ENCODE data around the gene KLHL2.
"Not testable (repeated sequence)": the region's sequence is repeated elsewhere in the genome, so short reads cannot be mapped to it uniquely, and the experiment has no call there.

The KLHL2 gene

DNA sequence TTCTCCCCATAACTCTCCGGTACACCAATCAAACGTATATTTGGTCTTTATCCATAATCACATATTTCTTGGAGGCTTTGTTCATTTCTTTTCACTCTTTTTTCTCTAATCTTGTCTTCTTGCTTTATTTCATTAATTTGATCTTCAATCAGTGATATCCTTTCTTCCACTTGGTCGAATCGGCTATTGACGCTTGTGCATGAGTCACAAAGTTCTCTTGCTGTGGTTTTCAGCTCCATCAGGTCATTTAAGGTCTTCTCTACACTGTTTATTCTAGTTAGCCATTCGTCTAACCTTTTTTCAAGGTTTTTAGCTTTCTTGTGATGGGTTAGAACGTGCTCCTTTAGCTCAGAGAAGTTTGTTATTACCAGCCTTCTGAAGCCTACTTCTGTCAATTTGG is 62.6 kb downstream of the KLHL2 start:
- not testable (repeated sequence) for H3K4me3 ChIP-seq (ENCODE audit: low read depth, low read length); DNase-seq (ENCODE audit: low read depth)

DNA sequence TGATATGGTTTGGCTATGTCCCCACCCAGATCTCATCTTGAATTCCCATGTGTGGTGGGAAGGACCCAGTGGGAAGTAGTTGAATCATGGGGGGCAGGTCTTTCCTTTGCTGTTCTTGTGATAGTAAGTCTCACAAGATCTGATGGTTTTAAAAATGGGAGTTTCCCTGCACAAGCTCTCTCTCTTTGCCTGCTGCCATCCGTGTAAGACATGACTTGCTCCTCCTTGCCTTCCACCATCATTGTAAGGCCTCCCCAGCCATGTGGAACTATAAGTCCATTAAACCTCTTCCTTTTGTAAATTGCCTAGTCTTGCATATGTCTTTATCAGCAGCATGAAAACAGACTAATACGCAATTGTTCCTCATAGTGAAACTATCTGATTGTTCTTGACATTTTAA is 66.1 kb downstream of the KLHL2 start:
- not testable (repeated sequence) for DNase-seq (ENCODE audit: low read depth); H3K4me3 ChIP-seq (ENCODE audit: low read depth, low read length)

DNA sequence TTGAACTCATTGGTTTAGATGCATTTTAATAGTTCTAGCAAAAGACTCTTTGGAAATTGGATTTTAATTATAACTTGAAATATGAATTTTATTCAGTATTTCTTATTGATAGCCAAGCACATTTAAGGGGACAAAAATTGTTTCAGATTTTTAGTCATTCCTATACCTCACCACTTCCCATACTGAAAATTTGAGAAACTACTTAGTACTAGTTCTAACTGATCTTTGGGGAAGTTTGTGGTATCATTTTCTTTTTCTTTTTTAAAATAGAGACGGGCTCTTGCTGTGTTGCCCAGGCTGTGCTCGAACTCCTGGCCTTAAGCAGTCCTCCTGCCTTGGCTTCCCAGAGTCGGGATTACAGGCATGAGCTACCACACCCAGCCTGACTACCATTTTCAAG is 68.0 kb downstream of the KLHL2 start:
- H3K4me3 ChIP-seq (ENCODE audit: low read depth, low read length); DNase-seq (ENCODE audit: low read depth): not testable (repeated sequence)

- not testable (repeated sequence) for DNase-seq (ENCODE audit: low read depth); H3K4me3 ChIP-seq (ENCODE audit: low read depth, low read length)
These were observed 72.2 kb downstream of the KLHL2 start for GRCh38 chr4:165279531-165279930.

- not testable (repeated sequence) for H3K4me3 ChIP-seq (ENCODE audit: low read depth, low read length); DNase-seq (ENCODE audit: low read depth)
These were observed 77.3 kb downstream of the KLHL2 start for GRCh38 chr4:165284697-165285096.

GRCh38 chr4:165286619-165287340 is 79.4 kb downstream of the KLHL2 start:
- H3K4me3 ChIP-seq (ENCODE audit: low read depth, low read length); DNase-seq (ENCODE audit: low read depth): not testable (repeated sequence)

DNA sequence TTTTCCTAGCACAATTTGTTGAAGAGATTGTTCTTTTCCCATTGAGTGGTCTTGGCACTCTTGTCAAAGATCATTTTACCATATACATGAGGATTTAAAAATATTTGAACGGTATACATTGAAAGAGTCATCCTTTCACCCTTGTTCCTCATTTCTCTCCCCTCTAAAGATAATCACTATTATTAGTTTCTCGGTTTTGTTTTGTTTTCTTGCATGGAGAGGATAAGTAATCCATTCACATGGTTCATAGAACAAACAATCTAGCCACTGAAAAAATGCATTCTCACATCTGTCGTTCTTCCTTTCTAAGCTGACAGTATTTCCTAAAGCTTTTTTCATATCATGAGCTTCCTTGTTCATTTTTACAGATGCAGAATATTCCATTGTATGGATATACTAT is 80.9 kb downstream of the KLHL2 start:
- DNase-seq (ENCODE audit: low read depth), result no peak
- no peak overlapping the region for H3K4me3 ChIP-seq (ENCODE audit: low read depth, low read length)

DNA sequence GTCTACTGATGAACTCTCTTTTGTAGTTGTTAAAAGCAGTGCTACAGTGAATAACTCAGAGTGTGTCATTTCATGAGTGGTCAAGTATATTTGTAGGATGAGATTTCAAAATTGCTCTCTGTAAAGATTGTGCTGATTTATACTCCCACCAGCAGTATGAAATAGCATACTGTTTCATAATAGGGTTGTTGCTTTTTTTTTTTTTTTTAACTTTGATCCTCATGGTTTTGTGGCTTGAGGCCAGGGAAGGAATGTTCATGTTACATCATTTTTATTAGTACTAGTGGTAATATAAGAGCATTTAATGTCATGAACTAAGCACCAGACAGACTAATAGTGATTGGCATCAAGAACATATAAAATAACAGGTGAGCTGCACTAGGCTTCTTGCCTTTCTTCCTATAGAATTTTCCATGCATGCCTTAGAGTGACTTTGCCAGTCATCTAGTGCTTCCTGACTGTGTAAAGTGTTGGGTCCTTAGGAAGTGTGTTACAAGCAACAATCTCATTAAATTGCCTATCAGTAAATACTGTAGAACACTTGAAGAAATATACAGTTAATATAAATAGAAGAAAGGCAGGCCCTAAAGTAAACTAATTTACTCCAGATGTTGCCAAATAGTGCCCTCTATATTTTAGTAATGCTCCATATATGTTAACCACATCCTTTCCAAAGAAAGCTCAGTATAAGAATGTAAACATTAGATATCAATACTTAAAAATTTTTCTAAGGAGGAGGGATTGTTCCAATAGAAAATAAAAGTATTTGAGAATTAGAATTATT is 81.5 kb downstream of the KLHL2 start:
- peak; percentile 62 for DNase-seq (ENCODE audit: low read depth)
- H3K4me3 ChIP-seq (ENCODE audit: low read depth, low read length), result no peak overlapping the region

GRCh38 chr4:165289423-165289785 is 82.0 kb downstream of the KLHL2 start:
- no peak for DNase-seq (ENCODE audit: low read depth)

GRCh38 chr4:165293061-165293460 is 85.7 kb downstream of the KLHL2 start:
- no peak overlapping the region for H3K4me3 ChIP-seq (ENCODE audit: low read depth, low read length)
- DNase-seq (ENCODE audit: low read depth), result no peak

More at GRCh38 chr4:165289423-165289785, 82.0 kb downstream of the KLHL2 start:
- no peak overlapping the region for H3K4me3 ChIP-seq (ENCODE audit: low read depth, low read length)

- DNase-seq (ENCODE audit: low read depth), result no peak
- no peak overlapping the region for H3K4me3 ChIP-seq (ENCODE audit: low read depth, low read length)
These were observed 86.7 kb downstream of the KLHL2 start for GRCh38 chr4:165293927-165294649.

DNA sequence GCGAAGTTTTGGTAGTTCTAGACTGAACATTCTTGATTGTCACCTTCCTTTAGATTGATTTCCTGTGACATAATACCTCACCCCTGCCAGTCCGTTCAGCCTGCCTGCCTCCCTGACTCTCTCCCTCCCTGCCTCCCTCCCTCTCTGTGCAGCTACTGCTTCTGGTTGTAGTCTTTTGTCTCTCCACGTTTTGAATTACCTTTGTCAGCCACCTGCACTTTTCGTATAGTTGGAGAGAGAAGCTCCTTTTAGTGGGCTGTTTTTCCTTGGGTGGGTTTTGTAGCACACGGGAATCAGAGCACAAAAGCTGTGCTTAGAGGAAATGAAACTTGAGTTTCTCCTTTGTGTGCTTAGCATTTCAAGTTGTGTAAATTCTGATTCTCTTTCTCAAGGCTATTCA is 87.5 kb downstream of the KLHL2 start:
- no peak for DNase-seq (ENCODE audit: low read depth)
- H3K4me3 ChIP-seq (ENCODE audit: low read depth, low read length), result no peak overlapping the region

- DNase-seq (ENCODE audit: low read depth), result no peak
- no peak overlapping the region for H3K4me3 ChIP-seq (ENCODE audit: low read depth, low read length)
These were observed 90.3 kb downstream of the KLHL2 start for GRCh38 chr4:165297626-165298025.

- H3K4me3 ChIP-seq (ENCODE audit: low read depth, low read length), result no peak overlapping the region
- DNase-seq (ENCODE audit: low read depth), result no peak
These were observed 92.2 kb downstream of the KLHL2 start for GRCh38 chr4:165299399-165300060.

DNA sequence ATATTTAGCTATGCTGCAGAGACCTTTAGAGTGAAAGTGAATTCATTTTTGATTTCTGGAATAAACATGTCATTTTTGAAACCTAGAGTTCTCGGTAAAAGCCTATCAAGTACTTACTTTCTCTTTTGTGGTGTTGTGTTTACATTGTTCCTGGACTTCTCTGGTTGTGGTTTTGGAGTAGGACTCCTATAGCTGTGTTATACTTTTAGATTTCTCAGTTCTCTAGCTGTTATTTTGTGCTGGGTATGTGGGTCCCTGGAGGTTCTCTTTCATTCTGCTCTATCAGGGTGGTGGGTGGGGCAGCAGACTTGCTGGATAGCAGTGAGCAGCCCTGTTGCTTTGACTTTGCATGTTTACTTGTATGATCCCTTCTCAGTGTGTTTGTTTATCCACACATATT is 94.5 kb downstream of the KLHL2 start:
- no peak for DNase-seq (ENCODE audit: low read depth)
- H3K4me3 ChIP-seq (ENCODE audit: low read depth, low read length), result peak overlapping the region; percentile 17

DNA sequence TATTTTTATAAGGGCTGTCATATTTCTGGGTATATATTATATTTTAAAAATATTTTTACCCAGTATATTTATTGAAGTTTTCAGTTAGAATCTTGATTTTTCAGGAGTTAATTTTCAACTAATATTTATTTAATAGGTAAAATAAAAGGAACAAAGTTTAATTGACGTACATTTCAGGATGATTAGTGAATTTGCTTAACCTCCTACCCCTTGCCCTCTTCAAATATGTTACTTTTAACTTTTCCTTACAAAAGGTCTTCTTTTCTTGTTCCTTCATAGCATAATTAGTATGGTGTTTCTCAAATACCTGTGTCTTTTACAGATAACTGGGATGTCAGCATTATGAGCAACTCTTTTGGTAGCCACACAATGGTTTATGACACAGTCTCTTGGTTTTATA is 95.3 kb downstream of the KLHL2 start:
- no peak overlapping the region for H3K4me3 ChIP-seq (ENCODE audit: low read depth, low read length)
- no peak for DNase-seq (ENCODE audit: low read depth)

DNA sequence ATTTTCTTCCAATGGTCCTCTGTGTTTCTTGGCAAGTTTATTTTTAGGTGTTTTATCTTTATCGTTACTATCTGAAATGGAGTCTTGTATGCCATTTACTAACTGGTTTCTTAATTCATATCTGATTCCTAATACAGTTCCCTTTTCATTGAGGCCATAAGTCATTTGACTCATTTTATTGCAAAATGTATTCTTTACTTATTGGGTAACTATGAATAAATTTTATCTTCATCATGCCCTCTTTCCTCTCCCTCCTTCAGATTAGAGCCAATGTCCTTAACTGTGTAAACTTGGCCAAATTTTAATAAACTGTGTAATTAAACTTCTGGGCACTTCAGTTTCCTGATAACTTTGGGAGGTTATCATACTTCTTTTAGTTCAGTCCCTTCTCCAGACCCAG is 100.8 kb downstream of the KLHL2 start:
- no peak for DNase-seq (ENCODE audit: low read depth)
- H3K4me3 ChIP-seq (ENCODE audit: low read depth, low read length), result no peak overlapping the region

GRCh38 chr4:165308606-165309005 is 101.2 kb downstream of the KLHL2 start:
- no peak overlapping the region for H3K4me3 ChIP-seq (ENCODE audit: low read depth, low read length)
- no peak for DNase-seq (ENCODE audit: low read depth)

DNA sequence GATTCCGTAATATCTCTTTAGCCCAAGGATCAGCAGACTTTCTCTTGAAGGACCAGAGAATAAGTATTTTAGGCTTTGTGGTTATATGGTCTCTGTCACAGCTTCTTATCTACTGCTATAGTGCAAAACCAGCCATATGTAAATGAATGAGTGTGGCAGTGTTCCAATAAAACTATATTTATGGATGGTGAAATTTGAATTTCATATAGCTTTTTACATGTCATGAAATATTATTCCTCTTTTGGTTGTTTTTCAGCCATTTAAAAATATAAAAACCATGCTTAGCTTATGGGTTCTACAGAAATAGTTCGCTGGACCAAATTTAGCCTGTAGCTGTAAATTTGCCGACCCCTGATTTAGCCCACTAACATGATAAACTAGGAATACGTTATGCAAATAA is 102.1 kb downstream of the KLHL2 start:
- no peak overlapping the region for H3K4me3 ChIP-seq (ENCODE audit: low read depth, low read length)
- no peak for DNase-seq (ENCODE audit: low read depth)

DNA sequence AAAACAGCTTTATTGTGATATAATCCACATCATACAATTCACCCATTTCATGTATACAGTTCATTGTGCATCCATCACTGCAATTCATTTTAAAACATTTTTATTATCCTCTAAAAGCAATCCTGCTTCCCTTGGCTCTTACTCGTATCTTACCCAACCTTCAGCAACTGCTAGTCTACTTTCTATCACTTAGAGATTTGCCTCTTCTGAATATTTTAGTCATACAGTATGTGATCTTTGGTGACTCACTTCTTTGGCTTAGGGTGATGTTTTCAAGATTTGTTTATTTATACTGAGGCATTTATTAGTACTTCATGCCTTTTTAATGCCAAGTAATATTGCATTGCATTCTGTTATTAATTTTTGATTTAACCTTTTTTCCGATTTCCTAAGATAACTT is 105.1 kb downstream of the KLHL2 start:
- H3K4me3 ChIP-seq (ENCODE audit: low read depth, low read length), result no peak overlapping the region
- peak; percentile 45 for DNase-seq (ENCODE audit: low read depth)

All from skeletal muscle cell (primary cell).